Measurements from ENCODE around the gene ADCY9. TPM values are rescaled to one million over a fixed set of nuclear protein-coding genes. Genes with fewer than 3 reads are reported as not detected.

ADCY9 gene
- total RNA-seq, 2 donors from 2014 or later, result 18.6 to 18.7 TPM

DNA sequence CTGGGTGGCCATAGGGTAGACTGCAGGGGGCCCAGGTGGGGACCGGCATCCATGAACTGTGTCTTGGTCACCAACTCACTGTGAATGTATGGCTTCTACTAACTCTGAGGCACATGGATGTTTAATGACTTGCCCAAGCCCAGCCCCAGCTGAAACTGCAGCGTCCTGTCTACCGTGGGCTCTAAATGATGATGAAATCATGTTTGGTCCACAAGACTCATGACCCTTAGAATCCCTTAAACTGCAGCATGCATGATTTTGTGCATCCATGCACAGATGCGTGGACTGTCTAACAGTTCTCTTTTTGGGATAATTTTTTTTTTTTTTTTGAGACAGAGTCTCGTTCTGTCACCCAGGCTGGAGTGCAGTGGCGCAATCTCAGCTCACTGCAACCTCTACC lies 203.3 kb downstream of the ADCY9 start:
- no peaks in the 10 kb centered on the region for H3K9me3 Mint-ChIP-seq
- DNase-seq (no peak), ATAC-seq (replicated peaks in 1 of 2) (no peak)
- H3K4me3 Mint-ChIP-seq, result no peak overlapping the region
- no peaks in the 10 kb centered on the region for H3K4me1 Mint-ChIP-seq (ENCODE audit: low read depth)
- H3K27ac Mint-ChIP-seq, result no peak overlapping the region
- H3K36me3 Mint-ChIP-seq (ENCODE audit: insufficient read depth in 2 of 2), result peaks cover 0 to 1% of the 10 kb centered on the region in 2 donors
- no peaks in the 10 kb centered on the region for H3K27me3 Mint-ChIP-seq (ENCODE audit: low read depth)

Other genes with a start within 250 kb of the ADCY9 start
- 10 to 100 TPM; 57.1 to 63.1 TPM for gene CREBBP, start 235.7 kb downstream of the ADCY9 start, total RNA-seq
- gene SRL, start 125.6 kb upstream of the ADCY9 start, total RNA-seq, result not detected
- 10 to 100 TPM; 17.8 to 27.2 TPM for gene TFAP4, start 156.6 kb upstream of the ADCY9 start, total RNA-seq
- gene GLIS2, start 199.6 kb upstream of the ADCY9 start, total RNA-seq, result 1 to 10 TPM; 1.3 to 1.7 TPM
- 10 to 100 TPM; 46.6 to 48.2 TPM for gene PAM16, start 234.9 kb upstream of the ADCY9 start, total RNA-seq

Measured in activated T-cell treated with anti-CD3 and anti-CD28 coated beads, Interleukin-2, amount 50 U/mL, for 72 hours (primary cell).